ENCODE measurements around the gene AARS2.

GRCh38 chr6:44327096-44327495 is 13.9 kb upstream of the AARS2 start:
- TF ChIP-seq, protein P1, sequence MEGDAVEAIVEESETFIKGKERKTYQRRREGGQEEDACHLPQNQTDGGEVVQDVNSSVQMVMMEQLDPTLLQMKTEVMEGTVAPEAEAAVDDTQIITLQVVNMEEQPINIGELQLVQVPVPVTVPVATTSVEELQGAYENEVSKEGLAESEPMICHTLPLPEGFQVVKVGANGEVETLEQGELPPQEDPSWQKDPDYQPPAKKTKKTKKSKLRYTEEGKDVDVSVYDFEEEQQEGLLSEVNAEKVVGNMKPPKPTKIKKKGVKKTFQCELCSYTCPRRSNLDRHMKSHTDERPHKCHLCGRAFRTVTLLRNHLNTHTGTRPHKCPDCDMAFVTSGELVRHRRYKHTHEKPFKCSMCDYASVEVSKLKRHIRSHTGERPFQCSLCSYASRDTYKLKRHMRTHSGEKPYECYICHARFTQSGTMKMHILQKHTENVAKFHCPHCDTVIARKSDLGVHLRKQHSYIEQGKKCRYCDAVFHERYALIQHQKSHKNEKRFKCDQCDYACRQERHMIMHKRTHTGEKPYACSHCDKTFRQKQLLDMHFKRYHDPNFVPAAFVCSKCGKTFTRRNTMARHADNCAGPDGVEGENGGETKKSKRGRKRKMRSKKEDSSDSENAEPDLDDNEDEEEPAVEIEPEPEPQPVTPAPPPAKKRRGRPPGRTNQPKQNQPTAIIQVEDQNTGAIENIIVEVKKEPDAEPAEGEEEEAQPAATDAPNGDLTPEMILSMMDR (IDR thresholded peaks at IDR 0.05; ENCODE audit: borderline replicate concordance, extremely low read depth, low read length, poor library complexity, severe bottlenecking): no peak
- TF ChIP-seq EZH2 (IDR thresholded peaks at IDR 0.05; ENCODE audit: borderline replicate concordance, low read depth, low read length, severe bottlenecking): no peak
